Central memory CD8-positive, alpha-beta T cell (primary cell): ENCODE results near the gene RNF4.

Source experiments
- ATAC-seq: fragments of 150-1000 bp; cut with Tn5 transposase; replicated peaks from 2 replicates; pipeline ENCODE4 v1.10.0; 2022; ENCODE audit warnings: mild to moderate bottlenecking, moderate FRiP score, moderate number of reproducible peaks; ENCODE audit not compliant: poor library complexity, severe bottlenecking; ENCODE audit errors: extremely low read depth
- DNase-seq, 2 donors: peaks; one replicate each; pipeline ENCODE4 v3.0.0; 2021; ENCODE audit warnings: low spot score in 2 of 2
- H3K27ac Mint-ChIP-seq: one replicate; pipeline ENCODE4 v1.8.0; 2022; ENCODE audit warnings: low read depth, mild to moderate bottlenecking, moderate library complexity, mixed read lengths
- H3K27me3 Mint-ChIP-seq: one replicate; pipeline ENCODE4 v1.8.0; 2022; ENCODE audit warnings: mixed read lengths
- H3K36me3 Mint-ChIP-seq: one replicate; pipeline ENCODE4 v1.8.0; 2022; ENCODE audit warnings: mild to moderate bottlenecking, moderate library complexity, mixed read lengths; ENCODE audit not compliant: insufficient read depth
- H3K4me1 Mint-ChIP-seq: one replicate; pipeline ENCODE4 v1.8.0; 2022; ENCODE audit warnings: mixed read lengths
- H3K4me3 Mint-ChIP-seq: one replicate; pipeline ENCODE4 v1.8.0; 2022; ENCODE audit warnings: mild to moderate bottlenecking, moderate library complexity, mixed read lengths
- H3K9me3 Mint-ChIP-seq: one replicate; pipeline ENCODE4 v1.8.0; 2022; ENCODE audit warnings: mixed read lengths

The RNF4 gene

DNA sequence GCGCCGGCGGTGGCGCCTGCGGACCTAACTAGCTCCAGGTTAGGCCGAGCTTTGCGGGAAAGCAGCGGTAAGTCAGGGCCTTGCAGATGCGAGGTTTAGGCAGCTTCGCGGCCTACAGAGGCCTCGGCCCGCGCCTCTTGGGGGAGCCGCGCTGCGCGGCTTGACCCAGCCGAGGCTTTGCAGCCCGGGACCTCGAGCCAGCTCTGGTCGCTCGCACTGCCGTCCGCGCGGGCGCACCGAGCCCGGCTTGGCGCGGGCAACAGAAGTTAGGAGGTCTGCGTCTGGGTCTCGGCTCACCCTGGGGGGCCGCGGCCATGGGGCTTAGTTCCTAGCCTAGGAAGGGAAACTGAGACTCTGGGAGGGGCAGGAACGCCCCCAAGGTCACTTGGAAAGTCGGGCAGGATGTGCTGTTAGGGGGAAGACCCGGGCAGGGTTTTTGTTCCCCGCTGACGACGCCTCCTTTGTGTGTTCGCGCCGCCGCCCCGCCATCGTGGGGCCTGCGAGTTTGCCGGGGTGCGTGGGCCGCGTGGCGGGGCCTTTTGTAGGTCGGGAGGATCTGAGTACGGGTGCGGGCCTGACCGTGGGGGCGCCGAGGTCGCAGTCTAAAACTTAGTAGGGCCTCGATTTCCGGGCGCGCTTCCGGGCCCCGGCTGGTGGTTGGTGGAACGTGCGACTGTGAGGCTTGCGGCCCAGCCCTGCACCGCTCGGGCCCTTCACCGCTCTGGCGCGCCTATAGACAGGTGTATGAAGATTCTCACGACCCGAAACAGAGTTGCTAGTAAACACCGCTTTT, 482 bp downstream of the RNF4 start:
- peak overlapping the region; percentile 93 for H3K4me3 Mint-ChIP-seq
- ATAC-seq = peak; percentile 75
- peak overlapping the region; percentile 96 for H3K27ac Mint-ChIP-seq
- peak; percentile 60 to 70 for DNase-seq
- H3K4me1 Mint-ChIP-seq = peaks cover 38% of the 10 kb centered on the region
- H3K36me3 Mint-ChIP-seq = peaks cover 57% of the 10 kb centered on the region
- no peaks in the 10 kb centered on the region for H3K9me3 Mint-ChIP-seq
- no peaks in the 10 kb centered on the region for H3K27me3 Mint-ChIP-seq

DNA sequence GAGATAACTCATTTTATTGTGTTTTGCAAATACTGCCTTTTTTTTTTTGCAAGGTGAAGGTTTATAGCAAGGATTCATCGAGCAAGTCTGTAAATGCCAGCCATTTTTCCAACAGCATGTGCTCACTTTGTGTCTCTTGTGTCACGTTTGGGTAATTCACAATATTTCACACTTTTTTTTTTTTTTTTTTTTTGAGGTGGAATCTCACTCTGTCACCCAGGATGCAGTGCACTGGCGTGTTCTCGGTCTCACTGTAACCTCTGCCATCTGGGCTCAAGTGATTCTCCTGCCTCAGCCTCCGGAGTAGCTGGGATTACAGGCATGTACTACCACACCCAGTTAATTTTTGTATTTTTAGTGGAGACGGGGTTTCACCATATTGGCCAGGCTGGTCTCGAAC, 1.9 kb downstream of the RNF4 start:
- H3K27me3 Mint-ChIP-seq = no peaks in the 10 kb centered on the region
- peak overlapping the region; percentile 93 for H3K4me3 Mint-ChIP-seq
- ATAC-seq (no peak), DNase-seq (no peak)
- peaks cover 68% of the 10 kb centered on the region for H3K36me3 Mint-ChIP-seq
- H3K4me1 Mint-ChIP-seq = peaks cover 43% of the 10 kb centered on the region
- H3K9me3 Mint-ChIP-seq = no peaks in the 10 kb centered on the region
- peak overlapping the region; percentile 96 for H3K27ac Mint-ChIP-seq

DNA sequence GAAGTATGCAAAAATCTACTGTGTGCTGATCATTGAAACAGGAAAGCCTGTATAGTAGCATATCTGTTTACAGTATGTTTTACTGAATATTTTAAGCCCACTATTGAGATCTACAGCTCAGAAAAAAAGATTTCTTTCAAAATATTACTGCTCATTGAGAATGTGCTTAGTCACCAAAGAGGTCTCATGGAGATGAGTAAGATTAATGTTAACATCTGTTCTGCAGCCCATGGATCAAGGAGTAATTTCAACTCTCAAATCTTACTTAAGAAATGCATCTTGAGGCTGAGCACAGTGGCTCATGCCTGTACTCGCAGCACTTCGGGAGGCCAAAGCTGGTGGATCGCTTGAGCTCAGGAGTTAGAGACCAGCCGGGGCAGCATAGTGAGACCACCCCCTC, 3.3 kb downstream of the RNF4 start:
- Mint-ChIP-seq H3K36me3 (peaks cover 70% of the 10 kb centered on the region), H3K27me3 (no peaks in the 10 kb centered on the region), H3K27ac (no peak overlapping the region), H3K9me3 (no peaks in the 10 kb centered on the region), H3K4me3 (peak overlapping the region; percentile 16), H3K4me1 (peaks cover 55% of the 10 kb centered on the region)
- DNase-seq = no peak
- no peak for ATAC-seq

GRCh38 chr4:2478229-2478628, 9.3 kb downstream of the RNF4 start:
- Mint-ChIP-seq H3K27me3 (no peaks in the 10 kb centered on the region), H3K4me3 (peak overlapping the region; percentile 74), H3K9me3 (no peaks in the 10 kb centered on the region), H3K4me1 (peaks cover 76% of the 10 kb centered on the region), H3K36me3 (peaks cover 52% of the 10 kb centered on the region), H3K27ac (peak overlapping the region; percentile 80)
- ATAC-seq = no peak
- no peak for DNase-seq

GRCh38 chr4:2480649-2481048, 11.7 kb downstream of the RNF4 start:
- Mint-ChIP-seq H3K4me3 (peak overlapping the region; percentile 74), H3K9me3 (no peaks in the 10 kb centered on the region), H3K27ac (peak overlapping the region; percentile 80), H3K4me1 (peaks cover 90% of the 10 kb centered on the region), H3K27me3 (no peaks in the 10 kb centered on the region), H3K36me3 (peaks cover 34% of the 10 kb centered on the region)
- DNase-seq (no peak), ATAC-seq (no peak)

DNA sequence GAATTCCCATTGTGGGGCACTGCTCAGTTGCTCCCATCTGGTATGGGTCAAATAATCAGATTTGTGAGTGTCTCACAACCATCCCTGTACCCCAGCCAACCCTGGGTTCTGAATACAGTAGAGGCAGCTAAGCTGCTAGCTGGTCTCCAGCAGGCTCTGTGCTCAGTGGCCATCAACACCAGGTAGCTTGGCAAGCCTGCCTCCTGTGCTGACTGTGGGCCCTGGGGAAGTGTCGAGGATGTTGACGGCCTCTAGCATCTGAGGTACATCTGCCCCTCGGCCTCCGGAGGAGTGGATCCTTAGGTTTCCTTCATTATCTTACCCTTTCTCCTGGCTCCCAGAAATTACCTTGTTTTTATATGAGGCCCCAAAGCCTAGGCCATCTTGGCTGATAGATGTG, 13.3 kb downstream of the RNF4 start:
- peaks cover 91% of the 10 kb centered on the region for H3K4me1 Mint-ChIP-seq
- no peaks in the 10 kb centered on the region for H3K27me3 Mint-ChIP-seq
- H3K27ac Mint-ChIP-seq = peak overlapping the region; percentile 57
- DNase-seq (no peak), ATAC-seq (no peak)
- H3K9me3 Mint-ChIP-seq = no peaks in the 10 kb centered on the region
- peak overlapping the region; percentile 74 for H3K4me3 Mint-ChIP-seq
- H3K36me3 Mint-ChIP-seq = peaks cover 28% of the 10 kb centered on the region

DNA sequence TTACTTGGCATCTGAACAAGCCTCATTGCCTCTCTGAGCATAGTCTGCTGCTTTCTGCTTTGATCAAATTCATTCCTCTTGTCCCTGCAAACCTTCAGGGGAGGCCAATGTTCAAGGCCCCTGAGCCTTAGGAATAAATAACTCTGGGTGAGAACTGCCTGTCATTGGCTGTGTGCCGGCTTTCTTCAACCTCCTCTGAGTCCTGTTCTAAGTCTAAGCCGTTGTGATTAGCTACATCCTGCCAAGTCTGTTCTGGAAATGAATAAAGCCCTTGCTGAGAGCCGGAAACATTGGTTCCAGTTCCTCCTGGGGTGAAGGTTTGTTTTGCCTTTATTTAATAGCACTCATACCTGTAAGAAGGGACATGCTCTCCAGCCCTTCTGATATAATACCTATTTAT, 13.8 kb downstream of the RNF4 start:
- ATAC-seq = peak; percentile 11
- no peaks in the 10 kb centered on the region for H3K27me3 Mint-ChIP-seq

DNA sequence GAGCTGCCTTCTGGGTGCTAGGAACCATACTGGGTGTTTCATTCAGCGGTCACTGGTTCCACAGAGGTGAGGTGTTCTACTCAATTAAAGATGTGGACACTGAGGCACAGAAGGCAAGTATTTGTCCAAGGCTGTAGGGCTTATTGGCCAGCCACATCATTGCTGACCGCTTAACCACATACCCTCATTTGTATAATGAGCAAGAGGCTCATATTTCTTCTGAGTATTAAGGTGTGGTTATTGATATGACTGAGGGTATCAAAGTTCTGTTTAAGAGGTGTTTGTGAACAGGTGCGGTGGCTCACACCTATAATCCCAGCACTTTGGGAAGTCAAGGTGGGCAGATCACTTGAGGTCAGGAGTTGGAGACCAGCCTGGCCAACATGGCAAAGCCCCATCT, 14.3 kb downstream of the RNF4 start:
- no peaks in the 10 kb centered on the region for H3K9me3 Mint-ChIP-seq
- peak overlapping the region; percentile 74 for H3K4me3 Mint-ChIP-seq
- peaks cover 89% of the 10 kb centered on the region for H3K4me1 Mint-ChIP-seq
- H3K27me3 Mint-ChIP-seq = no peaks in the 10 kb centered on the region
- H3K36me3 Mint-ChIP-seq = peaks cover 33% of the 10 kb centered on the region
- DNase-seq = no peak
- ATAC-seq = no peak
- no peak overlapping the region for H3K27ac Mint-ChIP-seq

More for the DNA sequence above, 13.8 kb downstream of the RNF4 start:
- Mint-ChIP-seq H3K4me1 (peaks cover 89% of the 10 kb centered on the region), H3K9me3 (no peaks in the 10 kb centered on the region), H3K36me3 (peaks cover 29% of the 10 kb centered on the region), H3K4me3 (peak overlapping the region; percentile 74), H3K27ac (peak overlapping the region; percentile 57)
- DNase-seq = no peak

DNA sequence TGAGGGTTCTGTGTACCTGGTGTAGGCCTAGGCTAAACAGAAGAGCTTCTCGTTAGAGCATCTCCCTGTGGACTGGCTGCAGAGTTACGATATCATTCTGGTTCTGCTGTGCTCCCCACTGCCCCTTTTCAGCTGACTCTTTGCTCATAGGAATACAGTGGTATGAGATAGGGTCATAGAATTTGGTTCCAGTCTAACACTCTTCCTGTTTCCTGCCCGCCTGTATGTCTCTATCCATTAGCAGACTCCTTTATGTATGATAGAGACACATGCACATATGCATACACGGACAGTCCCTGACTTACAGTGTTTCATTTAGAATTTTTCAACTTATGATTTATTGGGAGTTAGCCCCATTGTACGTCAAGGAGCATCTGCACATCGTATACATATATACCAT, 15.3 kb downstream of the RNF4 start:
- Mint-ChIP-seq H3K27me3 (no peaks in the 10 kb centered on the region), H3K9me3 (no peaks in the 10 kb centered on the region), H3K4me3 (peak overlapping the region; percentile 69), H3K36me3 (peaks cover 32% of the 10 kb centered on the region), H3K4me1 (peaks cover 87% of the 10 kb centered on the region), H3K27ac (peak overlapping the region; percentile 68)
- no peak for DNase-seq
- peak; percentile 18 for ATAC-seq

- peaks cover 31% of the 10 kb centered on the region for H3K36me3 Mint-ChIP-seq
- ATAC-seq (peak; percentile 84), DNase-seq (peak; percentile 47 to 63)
- peaks cover 83% of the 10 kb centered on the region for H3K4me1 Mint-ChIP-seq
- no peaks in the 10 kb centered on the region for H3K9me3 Mint-ChIP-seq
- H3K4me3 Mint-ChIP-seq = peak overlapping the region; percentile 69
- H3K27ac Mint-ChIP-seq = peak overlapping the region; percentile 68
- H3K27me3 Mint-ChIP-seq = no peaks in the 10 kb centered on the region
Observed at GRCh38 chr4:2484993-2485392, 16.1 kb downstream of the RNF4 start.

DNA sequence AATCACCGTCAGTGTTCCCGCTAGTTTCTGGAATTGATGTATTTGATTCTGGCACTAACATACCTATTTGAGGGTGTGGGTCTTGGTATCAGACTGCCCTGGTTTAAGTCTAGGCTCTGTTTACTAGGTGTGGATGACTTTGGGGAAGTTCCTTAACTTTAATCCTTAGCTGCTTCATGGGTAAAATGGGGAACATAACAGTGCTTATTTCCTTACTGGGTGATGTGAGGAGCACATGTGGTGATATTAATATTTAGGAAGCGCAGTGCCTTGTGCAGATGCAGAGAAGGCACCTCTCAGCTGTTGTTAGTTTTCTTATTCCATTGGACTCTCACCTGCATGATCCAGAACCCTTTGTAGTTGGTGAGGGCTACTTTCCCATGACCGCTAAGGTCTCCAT, 17.1 kb downstream of the RNF4 start:
- Mint-ChIP-seq H3K9me3 (no peaks in the 10 kb centered on the region), H3K27me3 (no peaks in the 10 kb centered on the region), H3K4me3 (peak overlapping the region; percentile 69), H3K36me3 (peaks cover 37% of the 10 kb centered on the region), H3K27ac (peak overlapping the region; percentile 68), H3K4me1 (peaks cover 84% of the 10 kb centered on the region)
- DNase-seq (no peak), ATAC-seq (no peak)

DNA sequence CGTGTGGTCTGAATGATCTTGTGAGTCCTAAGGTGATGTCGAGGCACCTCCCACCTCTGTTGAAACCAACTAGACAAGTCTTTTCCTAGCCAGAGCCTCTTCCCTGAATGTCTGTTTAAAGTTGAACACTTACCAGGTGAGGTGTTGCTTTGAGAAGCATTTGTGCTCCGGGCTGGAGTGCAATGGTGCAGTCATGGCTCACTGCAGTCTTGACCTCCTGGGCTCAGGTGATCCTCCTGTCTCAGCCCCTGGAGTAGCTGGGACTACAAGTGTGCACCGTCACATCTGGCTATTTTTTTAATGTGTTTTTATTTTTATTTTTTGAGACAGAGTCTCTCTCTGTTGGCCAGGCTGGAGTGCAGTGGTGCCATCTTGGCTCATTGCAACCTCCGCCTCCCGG, 18.1 kb downstream of the RNF4 start:
- no peaks in the 10 kb centered on the region for H3K27me3 Mint-ChIP-seq
- DNase-seq = no peak
- peaks cover 76% of the 10 kb centered on the region for H3K4me1 Mint-ChIP-seq
- H3K9me3 Mint-ChIP-seq = no peaks in the 10 kb centered on the region
- H3K27ac Mint-ChIP-seq = peak overlapping the region; percentile 68
- H3K4me3 Mint-ChIP-seq = peak overlapping the region; percentile 69
- no peak for ATAC-seq
- H3K36me3 Mint-ChIP-seq = peaks cover 38% of the 10 kb centered on the region

- no peaks in the 10 kb centered on the region for H3K9me3 Mint-ChIP-seq
- H3K4me3 Mint-ChIP-seq = peak overlapping the region; percentile 69
- DNase-seq (no peak), ATAC-seq (peak; percentile 25)
- peak overlapping the region; percentile 88 for H3K27ac Mint-ChIP-seq
- peaks cover 73% of the 10 kb centered on the region for H3K4me1 Mint-ChIP-seq
- H3K36me3 Mint-ChIP-seq = peaks cover 41% of the 10 kb centered on the region
- H3K27me3 Mint-ChIP-seq = no peaks in the 10 kb centered on the region
Observed at GRCh38 chr4:2487632-2488031, 18.7 kb downstream of the RNF4 start.
